GM19395 (cell line): Measurements from ENCODE around the gene HERC5.
"Not testable (repeated sequence)": the region's sequence is repeated elsewhere in the genome, so short reads cannot be mapped to it uniquely, and the experiment has no call there.

Source experiments
- ATAC-seq: cut with Tn5 transposase; IDR thresholded peaks from one replicate; pipeline ENCODE4 v1.9.1; 2021; ENCODE audit warnings: mild to moderate bottlenecking, moderate library complexity; ENCODE audit not compliant: unreplicated experiment

Gene HERC5

DNA sequence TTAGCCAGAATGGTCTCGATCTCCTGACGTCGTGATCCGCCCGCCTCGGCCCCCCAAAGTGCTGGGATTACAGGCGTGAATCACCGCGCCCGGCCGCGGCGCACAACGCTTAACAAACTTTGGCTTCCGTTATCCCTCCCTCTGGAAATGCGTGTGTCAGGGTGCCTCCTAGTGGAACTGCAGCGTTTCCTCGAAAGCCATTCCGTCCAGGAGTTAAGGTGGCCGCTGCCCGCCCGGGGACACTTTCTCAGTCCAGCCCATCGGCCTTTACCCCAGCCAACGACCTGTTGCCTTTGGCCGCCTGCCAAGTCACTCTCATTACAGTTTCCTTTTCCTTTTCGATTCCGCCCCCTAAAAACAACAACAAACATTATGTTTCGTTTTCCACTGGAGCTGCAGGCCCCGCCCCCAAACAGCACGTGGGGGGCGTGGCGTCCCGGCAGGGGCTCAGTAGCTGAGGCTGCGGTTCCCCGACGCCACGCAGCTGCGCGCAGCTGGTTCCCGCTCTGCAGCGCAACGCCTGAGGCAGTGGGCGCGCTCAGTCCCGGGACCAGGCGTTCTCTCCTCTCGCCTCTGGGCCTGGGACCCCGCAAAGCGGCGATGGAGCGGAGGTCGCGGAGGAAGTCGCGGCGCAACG, at the start of gene HERC5:
TSS of gene HERC5 (plus strand) at position 450 of the 637 bp plus-strand sequence. CDS start at position 601, 151 bp downstream.
- peak; percentile 96 for ATAC-seq

DNA sequence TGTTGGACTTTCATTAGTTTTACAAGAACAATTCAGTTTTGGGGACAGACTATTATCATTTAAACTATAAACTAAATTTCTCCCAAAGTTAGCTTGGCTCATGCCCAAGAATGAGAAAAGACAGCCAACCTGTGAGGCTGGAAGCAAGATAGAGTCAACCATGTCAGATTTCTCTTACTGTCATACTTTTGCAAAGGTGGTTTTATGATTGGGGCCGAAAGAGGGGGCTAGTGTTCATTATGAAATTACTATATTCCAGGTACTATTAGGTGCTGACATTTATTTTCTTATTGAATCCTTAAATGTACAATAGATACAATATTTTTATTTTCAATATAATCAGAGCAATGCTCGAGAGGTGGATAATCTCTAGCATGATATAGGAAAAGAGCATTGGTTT, 47.7 kb upstream of the HERC5 start:
- no peak for ATAC-seq

GRCh38 chr4:88409789-88410188, 47.1 kb upstream of the HERC5 start:
- ATAC-seq: no peak

DNA sequence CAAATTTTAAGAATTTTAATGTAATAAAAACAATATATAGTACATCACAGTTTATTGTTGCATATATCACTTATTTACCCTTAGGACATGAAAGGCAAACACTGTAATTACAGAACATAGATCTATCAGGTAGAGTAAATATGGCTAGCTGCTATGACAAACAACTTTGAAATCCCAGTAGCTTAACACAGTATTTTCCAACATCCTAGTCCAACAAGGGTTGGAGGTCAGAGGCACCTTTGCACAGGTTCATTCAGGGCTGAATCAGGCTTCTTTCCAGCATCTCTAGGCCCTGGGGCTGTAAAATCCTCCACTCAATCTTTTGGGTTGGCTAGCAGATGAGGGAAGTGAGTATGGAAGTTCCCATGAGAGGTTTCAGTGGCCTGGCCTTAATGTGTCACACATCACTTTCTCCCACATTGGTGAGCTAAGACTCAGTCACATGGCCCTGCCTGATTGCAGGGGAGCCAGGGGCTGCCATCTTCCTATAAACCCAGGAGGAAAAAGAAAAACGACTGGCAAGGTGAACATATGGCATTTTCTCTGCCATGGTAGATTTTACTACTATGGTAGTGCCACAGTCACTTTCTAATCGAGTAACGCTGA, 45.3 kb upstream of the HERC5 start:
- peak; percentile 58 for ATAC-seq

GRCh38 chr4:88413801-88414200, 43.1 kb upstream of the HERC5 start:
- no peak for ATAC-seq

DNA sequence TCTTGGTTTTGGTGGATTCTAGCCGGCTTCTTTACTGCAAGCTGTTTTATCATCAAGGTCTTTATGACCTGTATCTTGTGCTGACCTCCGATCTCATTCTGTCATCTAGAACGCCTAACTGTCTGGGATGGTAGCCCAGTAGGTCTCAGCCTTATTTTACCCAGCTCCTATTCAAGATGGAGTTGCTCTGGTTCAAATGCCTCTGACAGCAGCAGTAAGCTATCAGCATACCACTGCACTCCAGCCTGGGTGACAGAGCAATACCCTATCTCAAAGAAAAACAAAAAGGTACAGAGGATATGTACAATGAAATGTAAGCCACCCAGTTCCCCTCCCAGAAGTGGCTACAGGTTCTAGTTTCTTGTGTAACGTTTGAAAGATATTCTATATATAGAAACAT, 42.2 kb upstream of the HERC5 start:
- no peak for ATAC-seq

- no peak for ATAC-seq
Observed at GRCh38 chr4:88415982-88416381, 40.9 kb upstream of the HERC5 start.

GRCh38 chr4:88418411-88418810, 38.5 kb upstream of the HERC5 start:
- ATAC-seq: no peak

GRCh38 chr4:88419874-88420273, 37.0 kb upstream of the HERC5 start:
- ATAC-seq: peak; percentile 82

GRCh38 chr4:88420844-88421243, 36.1 kb upstream of the HERC5 start:
- ATAC-seq: no peak

DNA sequence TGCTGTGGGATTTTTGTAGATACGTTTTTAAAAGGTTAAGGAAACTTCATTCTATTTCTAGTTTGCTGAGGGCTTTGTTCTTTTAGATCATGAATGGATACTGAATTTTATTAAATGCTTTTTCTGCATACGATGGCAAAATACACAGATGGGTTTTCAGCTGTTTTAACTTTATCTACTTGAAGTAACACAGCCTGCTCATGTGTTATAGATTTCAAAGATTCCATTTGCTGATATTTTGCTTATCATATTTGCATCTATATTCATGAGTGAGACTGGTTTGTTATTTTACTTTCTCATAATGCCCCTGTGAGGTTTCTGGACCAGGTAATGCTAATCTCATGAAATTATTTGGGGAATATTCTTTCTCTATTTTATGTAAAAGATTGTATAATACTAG, 34.5 kb upstream of the HERC5 start:
- ATAC-seq: no peak

DNA sequence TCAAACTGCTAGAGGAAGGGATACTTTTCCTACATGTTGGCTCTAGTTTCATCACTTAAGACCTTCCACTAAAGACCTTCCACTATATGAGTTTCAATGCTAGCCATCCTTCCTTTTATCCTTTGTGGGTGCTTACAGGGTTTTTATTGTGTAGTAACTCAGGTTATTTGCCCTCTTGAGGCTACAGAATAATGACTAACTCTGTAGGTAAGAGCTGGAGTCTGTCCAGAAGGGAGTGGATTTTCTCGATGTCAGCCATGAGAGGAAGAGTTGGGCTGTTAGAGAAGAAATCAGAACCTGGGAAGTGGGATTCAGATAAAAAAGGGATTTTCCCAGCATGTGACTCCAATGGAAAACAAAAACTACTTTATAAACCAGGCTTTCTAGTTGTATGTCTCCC, 27.5 kb upstream of the HERC5 start:
- no peak for ATAC-seq

DNA sequence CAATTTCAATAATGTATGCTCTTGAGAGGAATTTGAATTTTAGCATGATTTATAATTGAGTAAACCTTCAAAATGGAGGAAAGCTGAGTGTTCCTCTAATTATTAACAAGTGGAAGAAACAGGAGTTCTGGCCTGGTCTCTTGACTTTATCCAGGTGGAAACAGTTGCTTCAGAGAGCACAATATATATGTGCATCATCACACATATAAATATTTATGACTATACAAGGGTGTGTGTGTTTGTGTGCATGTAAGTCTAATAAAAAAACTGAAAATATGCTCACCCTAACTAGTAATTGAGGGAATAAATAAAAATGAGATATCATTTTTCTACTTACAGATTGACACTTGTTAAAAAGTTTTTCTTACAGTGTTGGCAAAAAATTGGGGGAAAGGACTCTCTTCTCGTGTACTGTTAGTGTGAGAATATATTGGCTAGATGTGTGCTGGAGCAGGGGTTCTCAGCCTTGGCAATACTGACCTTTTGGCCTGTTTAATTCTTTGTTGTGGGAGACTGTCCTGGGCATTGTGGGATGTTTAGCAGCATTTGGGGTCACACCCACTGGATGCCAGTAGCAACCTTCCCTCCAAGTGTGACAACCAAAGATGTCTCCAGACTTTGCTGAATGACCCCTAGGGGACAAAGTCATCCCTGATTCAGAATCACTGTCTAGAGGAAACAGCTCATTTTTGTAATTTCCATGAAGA, 20.8 kb upstream of the HERC5 start:
- no peak for ATAC-seq

GRCh38 chr4:88437873-88438272, 19.0 kb upstream of the HERC5 start:
- not testable (repeated sequence) for ATAC-seq

- ATAC-seq: no peak
Observed at GRCh38 chr4:88439161-88439760, 17.7 kb upstream of the HERC5 start.

DNA sequence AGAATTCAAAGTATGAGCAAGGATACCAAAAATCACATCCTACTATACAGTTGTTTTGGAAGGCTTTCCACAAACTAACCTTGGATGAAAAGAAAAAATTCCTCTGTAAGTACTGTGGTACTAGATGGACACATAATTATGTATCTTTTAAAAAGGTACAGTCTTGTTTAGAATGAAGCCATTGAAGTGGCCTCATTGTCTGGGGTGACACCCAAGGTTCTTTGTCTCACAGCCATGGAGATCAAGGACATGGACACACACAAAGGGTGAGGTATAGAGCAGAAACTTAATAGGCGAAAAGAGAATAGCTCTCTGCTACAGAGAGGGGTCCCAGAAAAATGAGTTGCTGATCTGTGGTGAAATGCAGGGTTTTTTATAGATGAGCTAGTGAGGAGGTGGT, 16.8 kb upstream of the HERC5 start:
- no peak for ATAC-seq

DNA sequence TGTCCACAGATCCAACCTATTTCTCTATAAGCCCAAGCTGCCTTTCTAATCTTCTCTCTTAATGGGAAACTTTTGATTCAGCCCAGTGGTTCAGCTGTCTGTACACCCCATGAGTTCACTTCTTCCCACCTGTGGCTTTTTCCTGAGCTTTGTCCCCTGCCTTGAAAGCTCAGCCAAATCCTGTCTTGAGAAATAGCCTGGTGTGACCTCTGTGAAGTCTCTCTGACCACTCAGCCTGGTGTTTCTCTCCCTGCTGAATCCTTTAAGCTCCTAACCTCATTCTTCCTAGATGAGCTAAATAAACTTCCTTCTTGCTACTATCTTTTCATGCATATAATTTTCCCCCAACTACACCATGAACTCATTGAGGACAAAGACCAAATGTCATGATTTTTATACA, 15.2 kb upstream of the HERC5 start:
- no peak for ATAC-seq

- no peak for ATAC-seq
Observed at GRCh38 chr4:88442689-88443191, 14.2 kb upstream of the HERC5 start.

- no peak for ATAC-seq
Observed at GRCh38 chr4:88443486-88443885, 13.4 kb upstream of the HERC5 start.

DNA sequence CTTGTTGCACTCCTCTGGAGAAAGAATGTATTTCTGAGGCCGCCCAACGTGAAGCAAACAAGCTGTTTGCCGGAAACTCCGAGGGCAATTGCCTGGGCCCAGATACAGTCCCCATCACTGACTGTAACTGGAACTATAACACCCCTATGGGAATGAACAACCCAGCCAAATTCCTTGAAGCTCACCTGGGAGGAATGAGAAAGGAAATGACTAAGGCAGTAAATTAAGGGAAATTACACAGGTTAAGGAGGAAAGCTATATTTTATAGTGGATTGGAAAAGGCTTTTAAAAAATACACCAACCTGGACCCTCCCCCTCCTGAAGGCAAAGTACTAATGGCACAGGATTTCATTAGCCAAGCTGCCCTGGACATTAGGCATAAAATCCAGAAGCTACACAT, 11.7 kb upstream of the HERC5 start:
- no peak for ATAC-seq

DNA sequence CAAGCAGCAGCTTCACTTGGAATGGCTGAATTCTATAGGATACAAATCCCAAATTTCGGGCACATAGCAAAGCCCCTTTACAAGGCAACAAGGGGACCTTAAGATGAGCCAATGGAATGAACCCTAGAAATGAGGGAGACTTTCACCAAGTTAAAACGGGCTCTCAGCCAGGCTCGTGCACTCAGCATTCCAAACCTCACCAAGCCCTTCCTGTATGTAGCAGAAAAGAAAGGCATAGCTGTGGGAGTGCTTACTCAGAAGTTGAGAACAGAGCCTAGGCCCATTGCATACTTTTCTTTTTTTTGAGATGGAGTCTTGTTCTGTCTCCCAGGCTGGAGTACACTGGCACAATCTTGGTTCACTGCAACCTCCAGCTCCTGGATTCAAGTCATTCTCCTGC, 10.8 kb upstream of the HERC5 start:
- ATAC-seq: no peak
